HepG2 (cell line): Measurements from ENCODE around the gene CYTH1. TPM values are rescaled to one million over a fixed set of nuclear protein-coding genes. Genes with fewer than 3 reads are reported as not detected.
A peak's percentile ranks its signal among the peaks of the same experiment; 100 is the strongest.

Experiments used
- AGO1 ChIP-seq: fragments of 200-400 bp; formaldehyde crosslinking; IDR thresholded peaks from 2 replicates; pipeline ENCODE4 v1.6.1; 2017; ENCODE audit warnings: mild to moderate bottlenecking, low read depth, low read length, moderate library complexity; ENCODE audit not compliant: poor library complexity, severe bottlenecking
- GATA4 ChIP-seq: sonication (generic); IDR thresholded peaks from 2 replicates; pipeline ENCODE4 v1.6.1; 2016; ENCODE audit warnings: antibody characterized with exemption, low read depth, borderline replicate concordance
- HMGXB3 ChIP-seq: sonication (generic); formaldehyde crosslinking; IDR thresholded peaks from 2 replicates; pipeline ENCODE4 v1.4.0; 2020; ENCODE audit warnings: missing genetic modification reagents, borderline replicate concordance
- POLR2AphosphoS5 ChIP-seq: IDR thresholded peaks from 2 replicates; pipeline ENCODE4 v1.6.1; 2012; ENCODE audit warnings: low read depth, low read length
- SUZ12 ChIP-seq: fragments of 150-350 bp; IDR thresholded peaks from 2 replicates; pipeline ENCODE4 v1.6.1; 2014; ENCODE audit warnings: low read depth, low read length
- USF2 ChIP-seq, 2 experiments: sonication (generic) in 1 of 2; formaldehyde crosslinking in 1 of 2; IDR thresholded peaks; 2 replicates each; pipeline versions ENCODE4 v1.5.1 to v1.6.1; 2011 to 2020; ENCODE audit warnings: borderline replicate concordance in 1 of 2, low read depth in 1 of 2, low read length in 1 of 2, mild to moderate bottlenecking in 1 of 2, missing genetic modification reagents in 1 of 2, moderate library complexity in 1 of 2
- ZBTB37 ChIP-seq: sonication (generic); formaldehyde crosslinking; IDR thresholded peaks from 2 replicates; pipeline ENCODE4 v1.4.0; 2020; ENCODE audit warnings: mild to moderate bottlenecking, missing genetic modification reagents
- ZNF318 ChIP-seq: sonication (generic); formaldehyde crosslinking; IDR thresholded peaks from 2 replicates; pipeline ENCODE4 v1.4.0; 2020; ENCODE audit warnings: mild to moderate bottlenecking, missing genetic modification reagents
- ZNF740 ChIP-seq: sonication (generic); formaldehyde crosslinking; IDR thresholded peaks from 2 replicates; pipeline ENCODE4 v1.4.0; 2020; ENCODE audit warnings: missing genetic modification reagents
- polyA plus RNA-seq, 8 experiments: library from polyadenylated mRNA; depleted of rRNA in 3 of 8; stranded (reverse) in 7 of 8; unstranded in 1 of 8; fragments of >200 nt; fragmentation: Illumina TruSeq in 4 of 8; extraction: Trizol in 4 of 8; gene quantifications; 2 replicates each; pipeline versions ENCODE4 v1.2.1 to v1.2.3, GENCODE V29; 2011 to 2016; ENCODE audit warnings: low read depth in 4 of 8, missing spikeins in 1 of 8, mixed read lengths in 1 of 8; ENCODE audit not compliant: insufficient read depth in 1 of 8
- total RNA-seq, 5 experiments: library from RNA; depleted of rRNA; stranded (reverse); fragments of >200 nt; fragmentation: Illumina TruSeq; extraction: Trizol; gene quantifications; 2 replicates each; pipeline ENCODE4 v1.2.3, GENCODE V29; 2016; ENCODE audit warnings: low read depth in 1 of 5

CYTH1 gene
- total and polyA plus RNA-seq, 2 of the 13 experiments (the other 11 are each of a cell fraction or from before 2014, with no cell fraction given), result 20.1 to 48.9 TPM

GRCh38 chr17:78665952-78666920 lies 115.8 kb downstream of the CYTH1 start (continued):
- TF ChIP-seq ZNF318, result peak; percentile 68; the same call in 1 of the 2 replicates
- TF ChIP-seq POLR2AphosphoS5, result no peak
- no peak for TF ChIP-seq USF2 (IDR thresholded peaks at IDR 0.05; ENCODE audit: low read depth, low read length)
- no peak for TF ChIP-seq USF2 (CRISPR knock-in tag; IDR thresholded peaks at IDR 0.05; ENCODE audit: borderline replicate concordance)
- TF ChIP-seq ZNF740 (CRISPR knock-in tag), result no peak
- TF ChIP-seq ZBTB37 (CRISPR knock-in tag), result no peak
- TF ChIP-seq GATA4, result peak; percentile 89
- TF ChIP-seq HMGXB3 (CRISPR knock-in tag), result no peak
- no peak for TF ChIP-seq AGO1
- TF ChIP-seq SUZ12, result no peak
